MM.1S (cell line): ENCODE measurements around the gene PHF19.

ENCODE experiments used
- DNase-seq: peaks from one replicate; pipeline ENCODE4 v3.0.0-alpha.2; 2015
- H2AFZ ChIP-seq: fragments of 300-600 bp; sonication (generic); 2 replicates; pipeline ENCODE4 v1.6.0; 2016; ENCODE audit warnings: antibody characterized with exemption, low read length
- H3F3A ChIP-seq: fragments of 300-600 bp; sonication (generic); 2 replicates; pipeline ENCODE4 v1.6.1; 2016; ENCODE audit warnings: mild to moderate bottlenecking, antibody characterized with exemption, low read length, moderate library complexity, mixed read lengths; ENCODE audit not compliant: insufficient read depth
- H3K27ac ChIP-seq: fragments of 300-600 bp; sonication (generic); 2 replicates; pipeline ENCODE4 v1.5.1; 2016; ENCODE audit warnings: mild to moderate bottlenecking, low read length
- H3K27me3 ChIP-seq: fragments of 300-600 bp; sonication (generic); replicated peaks from 2 replicates; pipeline ENCODE4 v1.6.0; 2016; ENCODE audit warnings: low read length; ENCODE audit not compliant: insufficient read depth
- H3K36me3 ChIP-seq: fragments of 300-600 bp; sonication (generic); replicated peaks from 2 replicates; pipeline ENCODE4 v1.6.1; 2016; ENCODE audit warnings: mild to moderate bottlenecking, low read length, mixed read lengths; ENCODE audit not compliant: insufficient read depth
- H3K4me1 ChIP-seq: fragments of 300-600 bp; sonication (generic); 2 replicates; pipeline ENCODE4 v1.6.1; 2016; ENCODE audit warnings: low read length, mixed read lengths
- H3K4me2 ChIP-seq: fragments of 300-600 bp; sonication (generic); 2 replicates; pipeline ENCODE4 v1.6.0; 2016; ENCODE audit warnings: low read depth, low read length
- H3K4me3 ChIP-seq: fragments of 300-600 bp; sonication (generic); 2 replicates; pipeline ENCODE4 v1.5.1; 2016; ENCODE audit warnings: low read length, mixed read lengths
- H3K79me2 ChIP-seq: fragments of 300-600 bp; sonication (generic); 2 replicates; pipeline ENCODE4 v1.6.1; 2016; ENCODE audit warnings: mixed run types, low read length, mixed read lengths
- H3K9ac ChIP-seq: fragments of 300-600 bp; sonication (generic); 2 replicates; pipeline ENCODE4 v1.6.1; 2016; ENCODE audit warnings: low read length, mixed read lengths
- H3K9me2 ChIP-seq: fragments of 300-600 bp; sonication (generic); replicated peaks from 2 replicates; pipeline ENCODE4 v1.6.1; 2016; ENCODE audit warnings: mild to moderate bottlenecking, low read length, mixed read lengths; ENCODE audit not compliant: insufficient read depth
- H3K9me3 ChIP-seq: fragments of 300-600 bp; sonication (generic); replicated peaks from 2 replicates; pipeline ENCODE4 v1.6.1; 2016; ENCODE audit warnings: mild to moderate bottlenecking, low read length, mixed read lengths; ENCODE audit not compliant: insufficient read depth
- H4K20me1 ChIP-seq: fragments of 300-600 bp; sonication (generic); 2 replicates; pipeline ENCODE4 v1.6.1; 2016; ENCODE audit warnings: mild to moderate bottlenecking, low read length, moderate library complexity, mixed read lengths; ENCODE audit not compliant: insufficient read depth
- CTCF ChIP-seq: fragments of 300-600 bp; sonication (generic); IDR thresholded peaks from 2 replicates; pipeline ENCODE4 v1.5.1; 2016; ENCODE audit warnings: antibody characterized with exemption, low read length, mixed read lengths
- EZH2 ChIP-seq: fragments of 300-600 bp; sonication (generic); optimal IDR thresholded peaks from 2 replicates; pipeline ENCODE3; 2017; ENCODE audit warnings: low read depth, mild to moderate bottlenecking, antibody characterized with exemption, low read length, mixed read lengths
- EZH2phosphoT487 ChIP-seq: fragments of 300-600 bp; sonication (generic); IDR thresholded peaks from 2 replicates; pipeline ENCODE4 v1.6.1; 2018; ENCODE audit warnings: antibody characterized with exemption, low read length

The PHF19 gene

GRCh38 chr9:120875195-120875565 is 1.8 kb downstream of the PHF19 start:
- peak overlapping the region; percentile 99 for H3K9ac ChIP-seq
- H3K4me3 ChIP-seq, result peak overlapping the region; percentile 79
- peaks cover 71% of the 10 kb centered on the region for H3F3A ChIP-seq
- H3K79me2 ChIP-seq, result peaks cover 38% of the 10 kb centered on the region
- H3K4me2 ChIP-seq, result peak overlapping the region; percentile 99
- no peak overlapping the region for H2AFZ ChIP-seq
- H3K9me3 ChIP-seq, result no peaks in the 10 kb centered on the region
- H3K36me3 ChIP-seq, result 0 out of 2 replicates have a peak, but pooled peaks cover 10% of the 10 kb centered on the region
- TF ChIP-seq EZH2 (no peak), CTCF (no peak), EZH2phosphoT487 (no peak)
- H3K4me1 ChIP-seq, result peaks cover 58% of the 10 kb centered on the region
- H3K9me2 ChIP-seq, result no peaks in the 10 kb centered on the region
- H3K27me3 ChIP-seq, result no peaks in the 10 kb centered on the region
- H3K27ac ChIP-seq, result peak overlapping the region; percentile 97
- no peaks in the 10 kb centered on the region for H4K20me1 ChIP-seq
- no peak for DNase-seq

GRCh38 chr9:120874226-120875194 is 2.5 kb downstream of the PHF19 start:
- H2AFZ ChIP-seq, result no peak overlapping the region
- H3K9me3 ChIP-seq, result no peaks in the 10 kb centered on the region
- TF ChIP-seq EZH2phosphoT487 (no peak), CTCF (no peak), EZH2 (no peak)
- no peaks in the 10 kb centered on the region for H4K20me1 ChIP-seq
- H3K27ac ChIP-seq, result peak overlapping the region; percentile 97
- 0 out of 2 replicates have a peak, but pooled peaks cover 10% of the 10 kb centered on the region for H3K36me3 ChIP-seq
- H3K79me2 ChIP-seq, result peaks cover 38% of the 10 kb centered on the region
- H3K4me1 ChIP-seq, result peaks cover 59% of the 10 kb centered on the region
- H3K9ac ChIP-seq, result peak overlapping the region; percentile 99; the same call in 1 of the 2 replicates
- H3K9me2 ChIP-seq, result no peaks in the 10 kb centered on the region
- peak overlapping the region; percentile 99 for H3K4me2 ChIP-seq
- no peaks in the 10 kb centered on the region for H3K27me3 ChIP-seq
- no peak overlapping the region for H3K4me3 ChIP-seq
- DNase-seq, result no peak
- H3F3A ChIP-seq, result peaks cover 76% of the 10 kb centered on the region

- H3K9ac ChIP-seq, result peak overlapping the region; percentile 68
- H3K9me2 ChIP-seq, result no peaks in the 10 kb centered on the region
- peak overlapping the region; percentile 99 for H3K4me2 ChIP-seq
- no peaks in the 10 kb centered on the region for H3K27me3 ChIP-seq
- H3K79me2 ChIP-seq, result peaks cover 38% of the 10 kb centered on the region
- peak; percentile 86 for DNase-seq
- H3K4me1 ChIP-seq, result peaks cover 55% of the 10 kb centered on the region
- no peak overlapping the region for H2AFZ ChIP-seq
- no peak for TF ChIP-seq EZH2
- no peak for TF ChIP-seq EZH2phosphoT487
- no peak for TF ChIP-seq CTCF
- 0 out of 2 replicates have a peak, but pooled peaks cover 10% of the 10 kb centered on the region for H3K36me3 ChIP-seq
- H3F3A ChIP-seq, result peaks cover 73% of the 10 kb centered on the region
- peak overlapping the region; percentile 97 for H3K27ac ChIP-seq
- no peaks in the 10 kb centered on the region for H3K9me3 ChIP-seq
- peak overlapping the region; percentile 30; the same call in 1 of the 2 replicates for H3K4me3 ChIP-seq
- H4K20me1 ChIP-seq, result no peaks in the 10 kb centered on the region
These were observed 3.5 kb downstream of the PHF19 start for GRCh38 chr9:120873512-120873911.
